ENCODE data around the gene SERPINE3. TPM values are rescaled to one million over a fixed set of nuclear protein-coding genes. Genes with fewer than 3 reads are reported as not detected.

Gene SERPINE3
- total RNA-seq, 1 experiment from 2014 or later, result not detected

DNA sequence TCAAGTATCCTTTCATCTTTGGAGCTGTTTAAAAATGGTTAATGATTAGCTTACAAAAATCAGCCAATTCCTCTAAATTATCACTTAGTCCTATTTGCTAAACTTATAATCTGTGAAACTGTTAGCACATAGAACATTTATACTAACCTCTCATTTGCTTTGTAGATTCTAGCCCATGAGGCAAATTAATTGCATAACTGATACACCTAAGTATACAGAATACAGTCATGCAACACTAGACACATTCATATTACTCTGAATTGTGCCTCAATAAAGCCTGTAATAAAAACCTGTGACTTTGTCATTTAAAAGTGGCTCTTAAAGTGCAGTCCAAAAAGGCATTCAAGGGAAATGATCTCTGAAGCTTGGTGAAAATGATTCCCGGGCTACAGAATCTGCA is 21.0 kb downstream of the SERPINE3 start:
- no peak for DNase-seq
- no peaks in the 10 kb centered on the region for H3K4me1 ChIP-seq (replicated peaks; ENCODE audit: insufficient read depth)
- CTCF ChIA-PET, result no interaction called here
- H4K20me1 ChIP-seq (ENCODE audit: insufficient read depth), result 0 out of 2 replicates have a peak, but pooled peaks cover 2% of the 10 kb centered on the region
- 0 out of 2 replicates have a peak, but pooled peaks cover 3% of the 10 kb centered on the region for H3F3A ChIP-seq (ENCODE audit: insufficient read depth, low read depth)
- TF ChIP-seq EZH2 (IDR thresholded peaks at IDR 0.05; ENCODE audit: low read depth), result no peak
- TF ChIP-seq, protein P1, sequence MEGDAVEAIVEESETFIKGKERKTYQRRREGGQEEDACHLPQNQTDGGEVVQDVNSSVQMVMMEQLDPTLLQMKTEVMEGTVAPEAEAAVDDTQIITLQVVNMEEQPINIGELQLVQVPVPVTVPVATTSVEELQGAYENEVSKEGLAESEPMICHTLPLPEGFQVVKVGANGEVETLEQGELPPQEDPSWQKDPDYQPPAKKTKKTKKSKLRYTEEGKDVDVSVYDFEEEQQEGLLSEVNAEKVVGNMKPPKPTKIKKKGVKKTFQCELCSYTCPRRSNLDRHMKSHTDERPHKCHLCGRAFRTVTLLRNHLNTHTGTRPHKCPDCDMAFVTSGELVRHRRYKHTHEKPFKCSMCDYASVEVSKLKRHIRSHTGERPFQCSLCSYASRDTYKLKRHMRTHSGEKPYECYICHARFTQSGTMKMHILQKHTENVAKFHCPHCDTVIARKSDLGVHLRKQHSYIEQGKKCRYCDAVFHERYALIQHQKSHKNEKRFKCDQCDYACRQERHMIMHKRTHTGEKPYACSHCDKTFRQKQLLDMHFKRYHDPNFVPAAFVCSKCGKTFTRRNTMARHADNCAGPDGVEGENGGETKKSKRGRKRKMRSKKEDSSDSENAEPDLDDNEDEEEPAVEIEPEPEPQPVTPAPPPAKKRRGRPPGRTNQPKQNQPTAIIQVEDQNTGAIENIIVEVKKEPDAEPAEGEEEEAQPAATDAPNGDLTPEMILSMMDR (conservative IDR thresholded peaks at IDR 0.05), result no peak
- no peaks in the 10 kb centered on the region for H3K9me2 ChIP-seq (ENCODE audit: insufficient read depth)
- no peak overlapping the region for H3K4me2 ChIP-seq
- H3K79me2 ChIP-seq (ENCODE audit: low read depth), result no peaks in the 10 kb centered on the region
- H3K27ac ChIP-seq, result no peak overlapping the region
- no peak overlapping the region for H3K4me3 ChIP-seq
- no peak overlapping the region for H2AFZ ChIP-seq
- no peaks in the 10 kb centered on the region for H3K9me3 ChIP-seq (ENCODE audit: insufficient read depth, low read depth)
- POLR2A ChIA-PET (ENCODE audit: unreplicated experiment), result no interaction called here
- intact Hi-C loops (cut with micrococcal nuclease; ENCODE audit: unreplicated experiment), result no loop called here
- H3K36me3 ChIP-seq (ENCODE audit: low read depth), result peaks cover 20% of the 10 kb centered on the region
- H3K27me3 ChIP-seq (ENCODE audit: insufficient read depth, low read depth), result no peaks in the 10 kb centered on the region
- no TSS peak for BruUV-seq (replicated peaks)

DNA sequence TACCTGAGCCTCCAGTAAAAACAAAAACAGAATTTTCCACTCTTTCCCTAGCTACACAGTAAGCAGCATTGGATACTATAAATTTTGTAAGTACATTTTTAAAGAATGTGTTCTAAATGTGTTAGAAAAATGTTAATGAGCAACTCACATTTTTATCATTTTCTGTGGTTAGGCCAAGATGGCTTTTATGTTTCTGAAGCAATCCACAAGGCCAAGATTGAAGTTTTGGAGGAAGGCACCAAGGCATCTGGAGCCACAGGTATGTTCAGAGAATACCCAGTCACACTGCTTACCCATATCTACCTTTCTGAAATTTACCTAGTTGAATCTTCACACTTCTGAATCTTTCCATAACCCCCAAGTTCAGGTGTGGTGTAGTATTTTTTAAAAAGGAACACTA is 21.6 kb downstream of the SERPINE3 start:
- Histone ChIP-seq H3K4me3 (no peak overlapping the region), H3K79me2 (ENCODE audit: low read depth) (no peaks in the 10 kb centered on the region), H3K27me3 (ENCODE audit: insufficient read depth, low read depth) (no peaks in the 10 kb centered on the region), H3K36me3 (ENCODE audit: low read depth) (peaks cover 21% of the 10 kb centered on the region), H2AFZ (no peak overlapping the region), H3K4me1 (replicated peaks; ENCODE audit: insufficient read depth) (no peaks in the 10 kb centered on the region), H3K9me3 (ENCODE audit: insufficient read depth, low read depth) (no peaks in the 10 kb centered on the region), H3K9me2 (ENCODE audit: insufficient read depth) (no peaks in the 10 kb centered on the region), H3K27ac (no peak overlapping the region), H4K20me1 (ENCODE audit: insufficient read depth) (0 out of 2 replicates have a peak, but pooled peaks cover 2% of the 10 kb centered on the region), H3F3A (ENCODE audit: insufficient read depth, low read depth) (0 out of 2 replicates have a peak, but pooled peaks cover 3% of the 10 kb centered on the region), H3K4me2 (no peak overlapping the region)
- intact Hi-C loops (cut with micrococcal nuclease; ENCODE audit: unreplicated experiment), result no loop called here
- DNase-seq, result no peak
- BruUV-seq (replicated peaks), result no TSS peak
- TF ChIP-seq EZH2 (IDR thresholded peaks at IDR 0.05; ENCODE audit: low read depth), result no peak
- TF ChIP-seq, protein P1 (conservative IDR thresholded peaks at IDR 0.05), result no peak
- CTCF ChIA-PET, result no interaction called here
- POLR2A ChIA-PET (ENCODE audit: unreplicated experiment), result no interaction called here

DNA sequence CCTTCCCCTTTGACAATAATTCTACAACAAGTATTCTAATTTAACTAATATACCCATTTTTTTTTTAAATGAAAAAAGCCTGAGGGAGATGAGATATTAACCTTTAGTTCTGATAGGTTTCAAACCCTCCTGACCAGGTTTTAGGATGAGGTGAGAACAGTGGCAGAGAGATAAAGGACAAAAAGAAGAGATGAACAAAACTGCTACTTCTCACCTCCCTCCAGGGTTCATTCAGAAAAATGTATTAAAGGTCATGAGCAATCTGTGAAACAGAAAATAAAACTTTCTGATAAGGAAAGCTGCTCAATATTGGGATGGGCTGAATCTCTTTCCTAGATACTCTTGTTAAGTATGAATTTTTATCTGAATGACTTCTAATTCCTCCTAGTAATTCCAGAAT is 24.1 kb downstream of the SERPINE3 start:
- H3K4me1 ChIP-seq (replicated peaks; ENCODE audit: insufficient read depth), result no peaks in the 10 kb centered on the region
- TF ChIP-seq, protein P1 (conservative IDR thresholded peaks at IDR 0.05), result no peak
- TF ChIP-seq EZH2 (IDR thresholded peaks at IDR 0.05; ENCODE audit: low read depth), result no peak
- no peaks in the 10 kb centered on the region for H3K9me2 ChIP-seq (ENCODE audit: insufficient read depth)
- H3K27me3 ChIP-seq (ENCODE audit: insufficient read depth, low read depth), result no peaks in the 10 kb centered on the region
- DNase-seq, result no peak
- 0 out of 2 replicates have a peak, but pooled peaks cover 2% of the 10 kb centered on the region for H4K20me1 ChIP-seq (ENCODE audit: insufficient read depth)
- no peaks in the 10 kb centered on the region for H3K79me2 ChIP-seq (ENCODE audit: low read depth)
- BruUV-seq (replicated peaks), result no TSS peak
- no peak overlapping the region for H3K4me2 ChIP-seq
- no peak overlapping the region for H3K4me3 ChIP-seq
- H3K9me3 ChIP-seq (ENCODE audit: insufficient read depth, low read depth), result no peaks in the 10 kb centered on the region
- peaks cover 21% of the 10 kb centered on the region for H3K36me3 ChIP-seq (ENCODE audit: low read depth)
- ChIA-PET CTCF (no interaction called here), POLR2A (ENCODE audit: unreplicated experiment) (no interaction called here)
- no peak overlapping the region for H2AFZ ChIP-seq
- intact Hi-C loops (cut with micrococcal nuclease; ENCODE audit: unreplicated experiment), result no loop called here
- H3F3A ChIP-seq (ENCODE audit: insufficient read depth, low read depth), result 0 out of 2 replicates have a peak, but pooled peaks cover 3% of the 10 kb centered on the region
- no peak overlapping the region for H3K27ac ChIP-seq

Data from PC-9 (cell line).